ENCODE data around the gene DRC1.

DNA sequence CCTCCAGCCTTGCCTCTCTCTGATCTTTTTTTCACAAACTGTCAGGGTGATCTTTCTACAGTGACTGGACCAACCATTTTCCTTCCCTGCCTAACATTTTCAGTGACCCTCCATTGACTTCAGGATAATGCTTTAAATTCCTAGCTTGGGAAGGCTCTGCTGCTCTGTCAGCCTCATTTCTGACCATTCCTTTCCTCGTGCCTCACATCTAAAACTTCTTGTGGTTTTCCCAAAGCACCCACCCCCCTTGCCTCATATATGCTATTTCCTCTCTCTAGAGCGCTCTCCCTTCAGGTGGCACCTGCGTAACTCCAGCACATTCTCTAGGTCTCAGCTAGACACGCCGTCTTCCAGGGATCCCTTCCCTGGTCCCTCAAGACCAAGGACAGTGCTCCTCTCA lies 37.2 kb downstream of the DRC1 start:
- TF ChIP-seq, protein P1, sequence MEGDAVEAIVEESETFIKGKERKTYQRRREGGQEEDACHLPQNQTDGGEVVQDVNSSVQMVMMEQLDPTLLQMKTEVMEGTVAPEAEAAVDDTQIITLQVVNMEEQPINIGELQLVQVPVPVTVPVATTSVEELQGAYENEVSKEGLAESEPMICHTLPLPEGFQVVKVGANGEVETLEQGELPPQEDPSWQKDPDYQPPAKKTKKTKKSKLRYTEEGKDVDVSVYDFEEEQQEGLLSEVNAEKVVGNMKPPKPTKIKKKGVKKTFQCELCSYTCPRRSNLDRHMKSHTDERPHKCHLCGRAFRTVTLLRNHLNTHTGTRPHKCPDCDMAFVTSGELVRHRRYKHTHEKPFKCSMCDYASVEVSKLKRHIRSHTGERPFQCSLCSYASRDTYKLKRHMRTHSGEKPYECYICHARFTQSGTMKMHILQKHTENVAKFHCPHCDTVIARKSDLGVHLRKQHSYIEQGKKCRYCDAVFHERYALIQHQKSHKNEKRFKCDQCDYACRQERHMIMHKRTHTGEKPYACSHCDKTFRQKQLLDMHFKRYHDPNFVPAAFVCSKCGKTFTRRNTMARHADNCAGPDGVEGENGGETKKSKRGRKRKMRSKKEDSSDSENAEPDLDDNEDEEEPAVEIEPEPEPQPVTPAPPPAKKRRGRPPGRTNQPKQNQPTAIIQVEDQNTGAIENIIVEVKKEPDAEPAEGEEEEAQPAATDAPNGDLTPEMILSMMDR (IDR thresholded peaks at IDR 0.05; ENCODE audit: low read length), result no peak
- TF ChIP-seq EZH2phosphoT487 (IDR thresholded peaks at IDR 0.05; ENCODE audit: low read length), result no peak
